Thoracic aorta (tissue), 2 donors: ENCODE measurements around the gene PSMG3. TPM values are rescaled to one million over a fixed set of nuclear protein-coding genes. Genes with fewer than 3 reads are reported as not detected.

Experiments
- ATAC-seq: fragments of 150-250 bp; one replicate; pipeline ENCODE4 v1.8.0; 2017; ENCODE audit warnings: low read depth; ENCODE audit not compliant: insufficient number of reproducible peaks, low FRiP score
- DNase-seq: peaks from one replicate; pipeline ENCODE4 v3.0.0-alpha.2; 2020; ENCODE audit warnings: low spot score
- H3K27ac ChIP-seq, 2 donors: fragments of 200-600 bp; sonication (generic); 1 replicate in 1 of 2; 2 replicates in 1 of 2; pipeline ENCODE4 v1.5.1; 2016; ENCODE audit warnings: mild to moderate bottlenecking in 2 of 2, moderate library complexity in 2 of 2
- H3K27me3 ChIP-seq: fragments of 200-600 bp; sonication (generic); replicated peaks from 2 replicates; pipeline ENCODE4 v1.6.0; 2016; ENCODE audit warnings: mild to moderate bottlenecking; ENCODE audit not compliant: insufficient read depth
- H3K36me3 ChIP-seq: fragments of 200-600 bp; sonication (generic); one replicate; pipeline ENCODE4 v1.5.1; 2016
- H3K4me1 ChIP-seq, 2 donors: fragments of 200-600 bp; sonication (generic); 1 replicate in 1 of 2; 2 replicates in 1 of 2; pipeline versions ENCODE4 v1.5.1 to v1.6.0; 2016; ENCODE audit warnings: low read depth in 2 of 2, mild to moderate bottlenecking in 1 of 2; ENCODE audit not compliant: control insufficient read depth in 1 of 2
- H3K4me3 ChIP-seq: fragments of 200-600 bp; sonication (generic); 2 replicates; pipeline ENCODE4 v1.5.1; 2016; ENCODE audit warnings: mild to moderate bottlenecking
- H3K9me3 ChIP-seq: fragments of 200-600 bp; sonication (generic); 2 replicates; pipeline ENCODE4 v1.5.1; 2016
- CTCF ChIP-seq: fragments of 200-600 bp; sonication (generic); IDR thresholded peaks from one replicate; pipeline ENCODE4 v1.5.1; 2019; ENCODE audit warnings: antibody characterized with exemption
- total RNA-seq, 2 donors: library from RNA; depleted of rRNA; stranded (reverse); fragments of >200 nt; gene quantifications; one replicate each; pipeline versions ENCODE4 v1.1.0 to v1.2.3, GENCODE V29; 2016

PSMG3 gene
- total RNA-seq, 2 donors from 2014 or later, result 30.9 to 40.4 TPM

- H3K4me1 ChIP-seq, result no peaks in the 10 kb centered on the region
- H3K27me3 ChIP-seq, result no peaks in the 10 kb centered on the region
- no peak for DNase-seq
- H3K4me3 ChIP-seq, result no peak overlapping the region
- no peaks in the 10 kb centered on the region for H3K9me3 ChIP-seq
- TF ChIP-seq CTCF, result no peak
- no peak overlapping the region for H3K27ac ChIP-seq
- H3K36me3 ChIP-seq, result no peaks in the 10 kb centered on the region
- no peak for ATAC-seq
These were observed 41.0 kb upstream of the PSMG3 start for GRCh38 chr7:1610678-1611302.

GRCh38 chr7:1610013-1610677 is 40.3 kb upstream of the PSMG3 start:
- ATAC-seq (no peak), DNase-seq (no peak)
- no peak for TF ChIP-seq CTCF
- H3K9me3 ChIP-seq, result no peaks in the 10 kb centered on the region
- H3K4me1 ChIP-seq, result no peaks in the 10 kb centered on the region
- H3K27me3 ChIP-seq, result no peaks in the 10 kb centered on the region
- no peak overlapping the region for H3K4me3 ChIP-seq
- no peaks in the 10 kb centered on the region for H3K36me3 ChIP-seq
- H3K27ac ChIP-seq, result no peak overlapping the region

GRCh38 chr7:1609023-1609422 is 39.2 kb upstream of the PSMG3 start:
- H3K9me3 ChIP-seq, result no peaks in the 10 kb centered on the region
- no peaks in the 10 kb centered on the region for H3K36me3 ChIP-seq
- DNase-seq, result no peak
- H3K4me3 ChIP-seq, result no peak overlapping the region
- ATAC-seq, result no peak
- H3K4me1 ChIP-seq, result no peaks in the 10 kb centered on the region
- H3K27ac ChIP-seq, result no peak overlapping the region
- TF ChIP-seq CTCF, result no peak
- no peaks in the 10 kb centered on the region for H3K27me3 ChIP-seq

GRCh38 chr7:1608318-1608717 is 38.5 kb upstream of the PSMG3 start:
- no peaks in the 10 kb centered on the region for H3K9me3 ChIP-seq
- no peak for ATAC-seq
- no peak overlapping the region for H3K4me3 ChIP-seq
- TF ChIP-seq CTCF, result no peak
- H3K36me3 ChIP-seq, result no peaks in the 10 kb centered on the region
- H3K4me1 ChIP-seq, result no peaks in the 10 kb centered on the region
- no peaks in the 10 kb centered on the region for H3K27me3 ChIP-seq
- no peak overlapping the region for H3K27ac ChIP-seq
- DNase-seq, result no peak

- Histone ChIP-seq H3K4me1 (no peaks in the 10 kb centered on the region), H3K9me3 (no peaks in the 10 kb centered on the region), H3K27me3 (no peaks in the 10 kb centered on the region), H3K4me3 (no peak overlapping the region), H3K36me3 (no peaks in the 10 kb centered on the region), H3K27ac (no peak overlapping the region)
- no peak for DNase-seq
- TF ChIP-seq CTCF, result no peak
- no peak for ATAC-seq
These were observed 37.9 kb upstream of the PSMG3 start for GRCh38 chr7:1607696-1608095.
